Stomach (tissue), 4 donors: Measurements from ENCODE around the gene MIB1.

Experiments used
- POLR2A ChIP-seq, 4 donors: fragments of 450-650 bp; IDR thresholded peaks; one replicate each; pipeline ENCODE4 v1.6.1; 2016; ENCODE audit warnings: antibody characterized with exemption in 4 of 4, control low read depth in 2 of 4, mild to moderate bottlenecking in 1 of 4, moderate library complexity in 1 of 4
- POLR2AphosphoS5 ChIP-seq, 3 donors: sonication (generic); formaldehyde crosslinking; IDR thresholded peaks; one replicate each; pipeline ENCODE4 v1.6.1; 2016; ENCODE audit warnings: antibody characterized with exemption in 3 of 3
- TF ChIP-seq, protein P1 (sequence below), 7 experiments: fragments of 450-650 bp in 4 of 7; fragments of 200-600 bp in 3 of 7; sonication (generic) in 3 of 7; IDR thresholded peaks; one replicate each; pipeline ENCODE4 v1.5.1; 2016 to 2019; ENCODE audit warnings: antibody characterized with exemption in 7 of 7, control low read depth in 2 of 7, mild to moderate bottlenecking in 1 of 7

DNA sequence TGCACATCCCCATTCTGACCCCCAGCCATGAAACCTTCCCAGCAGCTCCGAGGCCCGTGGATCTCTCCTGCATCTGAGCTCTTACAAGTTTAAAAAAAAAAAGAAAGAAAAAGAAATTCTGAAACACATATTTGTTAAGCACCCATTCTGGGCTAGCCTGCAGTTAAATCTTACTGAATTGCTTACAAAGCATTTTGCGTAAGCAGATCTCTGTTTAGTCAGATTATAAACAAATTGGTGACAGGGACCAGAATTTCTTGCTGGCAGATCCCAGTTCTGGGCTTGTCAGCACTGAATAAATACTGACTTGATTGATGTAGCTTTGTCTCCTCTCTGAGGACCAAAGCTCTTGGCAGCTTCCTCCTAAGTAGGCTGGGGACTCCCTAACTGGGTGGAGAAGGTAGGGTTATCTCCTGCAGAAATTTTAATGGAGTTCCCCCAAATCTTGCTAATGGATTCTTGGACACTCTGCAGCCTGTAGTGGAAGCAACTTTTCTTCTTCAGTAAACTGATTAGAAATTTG, 160.9 kb downstream of the MIB1 start:
- no peak for TF ChIP-seq POLR2A (IDR thresholded peaks at IDR 0.05)
- TF ChIP-seq, protein P1, sequence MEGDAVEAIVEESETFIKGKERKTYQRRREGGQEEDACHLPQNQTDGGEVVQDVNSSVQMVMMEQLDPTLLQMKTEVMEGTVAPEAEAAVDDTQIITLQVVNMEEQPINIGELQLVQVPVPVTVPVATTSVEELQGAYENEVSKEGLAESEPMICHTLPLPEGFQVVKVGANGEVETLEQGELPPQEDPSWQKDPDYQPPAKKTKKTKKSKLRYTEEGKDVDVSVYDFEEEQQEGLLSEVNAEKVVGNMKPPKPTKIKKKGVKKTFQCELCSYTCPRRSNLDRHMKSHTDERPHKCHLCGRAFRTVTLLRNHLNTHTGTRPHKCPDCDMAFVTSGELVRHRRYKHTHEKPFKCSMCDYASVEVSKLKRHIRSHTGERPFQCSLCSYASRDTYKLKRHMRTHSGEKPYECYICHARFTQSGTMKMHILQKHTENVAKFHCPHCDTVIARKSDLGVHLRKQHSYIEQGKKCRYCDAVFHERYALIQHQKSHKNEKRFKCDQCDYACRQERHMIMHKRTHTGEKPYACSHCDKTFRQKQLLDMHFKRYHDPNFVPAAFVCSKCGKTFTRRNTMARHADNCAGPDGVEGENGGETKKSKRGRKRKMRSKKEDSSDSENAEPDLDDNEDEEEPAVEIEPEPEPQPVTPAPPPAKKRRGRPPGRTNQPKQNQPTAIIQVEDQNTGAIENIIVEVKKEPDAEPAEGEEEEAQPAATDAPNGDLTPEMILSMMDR (IDR thresholded peaks at IDR 0.05), result no peak
- TF ChIP-seq POLR2AphosphoS5 (IDR thresholded peaks at IDR 0.05), result no peak
